MM.1S (cell line): ENCODE results near the gene TMPRSS9.
"Not testable (repeated sequence)": the region's sequence is repeated elsewhere in the genome, so short reads cannot be mapped to it uniquely, and the experiment has no call there.

ENCODE experiments used
- DNase-seq: peaks from one replicate; pipeline ENCODE4 v3.0.0-alpha.2; 2015
- H2AFZ ChIP-seq: fragments of 300-600 bp; sonication (generic); 2 replicates; pipeline ENCODE4 v1.6.0; 2016; ENCODE audit warnings: antibody characterized with exemption, low read length
- H3F3A ChIP-seq: fragments of 300-600 bp; sonication (generic); 2 replicates; pipeline ENCODE4 v1.6.1; 2016; ENCODE audit warnings: mild to moderate bottlenecking, antibody characterized with exemption, low read length, moderate library complexity, mixed read lengths; ENCODE audit not compliant: insufficient read depth
- H3K27ac ChIP-seq: fragments of 300-600 bp; sonication (generic); 2 replicates; pipeline ENCODE4 v1.5.1; 2016; ENCODE audit warnings: mild to moderate bottlenecking, low read length
- H3K27me3 ChIP-seq: fragments of 300-600 bp; sonication (generic); replicated peaks from 2 replicates; pipeline ENCODE4 v1.6.0; 2016; ENCODE audit warnings: low read length; ENCODE audit not compliant: insufficient read depth
- H3K36me3 ChIP-seq: fragments of 300-600 bp; sonication (generic); replicated peaks from 2 replicates; pipeline ENCODE4 v1.6.1; 2016; ENCODE audit warnings: mild to moderate bottlenecking, low read length, mixed read lengths; ENCODE audit not compliant: insufficient read depth
- H3K4me1 ChIP-seq: fragments of 300-600 bp; sonication (generic); 2 replicates; pipeline ENCODE4 v1.6.1; 2016; ENCODE audit warnings: low read length, mixed read lengths
- H3K4me2 ChIP-seq: fragments of 300-600 bp; sonication (generic); 2 replicates; pipeline ENCODE4 v1.6.0; 2016; ENCODE audit warnings: low read depth, low read length
- H3K4me3 ChIP-seq: fragments of 300-600 bp; sonication (generic); 2 replicates; pipeline ENCODE4 v1.5.1; 2016; ENCODE audit warnings: low read length, mixed read lengths
- H3K79me2 ChIP-seq: fragments of 300-600 bp; sonication (generic); 2 replicates; pipeline ENCODE4 v1.6.1; 2016; ENCODE audit warnings: mixed run types, low read length, mixed read lengths
- H3K9ac ChIP-seq: fragments of 300-600 bp; sonication (generic); 2 replicates; pipeline ENCODE4 v1.6.1; 2016; ENCODE audit warnings: low read length, mixed read lengths
- H3K9me2 ChIP-seq: fragments of 300-600 bp; sonication (generic); replicated peaks from 2 replicates; pipeline ENCODE4 v1.6.1; 2016; ENCODE audit warnings: mild to moderate bottlenecking, low read length, mixed read lengths; ENCODE audit not compliant: insufficient read depth
- H3K9me3 ChIP-seq: fragments of 300-600 bp; sonication (generic); replicated peaks from 2 replicates; pipeline ENCODE4 v1.6.1; 2016; ENCODE audit warnings: mild to moderate bottlenecking, low read length, mixed read lengths; ENCODE audit not compliant: insufficient read depth
- H4K20me1 ChIP-seq: fragments of 300-600 bp; sonication (generic); 2 replicates; pipeline ENCODE4 v1.6.1; 2016; ENCODE audit warnings: mild to moderate bottlenecking, low read length, moderate library complexity, mixed read lengths; ENCODE audit not compliant: insufficient read depth
- EZH2 ChIP-seq: fragments of 300-600 bp; sonication (generic); optimal IDR thresholded peaks from 2 replicates; pipeline ENCODE3; 2017; ENCODE audit warnings: low read depth, mild to moderate bottlenecking, antibody characterized with exemption, low read length, mixed read lengths
- EZH2phosphoT487 ChIP-seq: fragments of 300-600 bp; sonication (generic); IDR thresholded peaks from 2 replicates; pipeline ENCODE4 v1.6.1; 2018; ENCODE audit warnings: antibody characterized with exemption, low read length
- TF ChIP-seq, protein P1 (sequence below): fragments of 300-600 bp; sonication (generic); IDR thresholded peaks from 2 replicates; pipeline ENCODE4 v1.5.1; 2016; ENCODE audit warnings: antibody characterized with exemption, low read length, mixed read lengths

The TMPRSS9 gene

GRCh38 chr19:2397173-2397572 is 37.1 kb downstream of the TMPRSS9 start:
- H3K4me2 ChIP-seq, H3K27me3 ChIP-seq, H3K27ac ChIP-seq, H2AFZ ChIP-seq, H3K9ac ChIP-seq, H3K9me3 ChIP-seq, H4K20me1 ChIP-seq, H3K4me3 ChIP-seq, H3K79me2 ChIP-seq, H3K36me3 ChIP-seq, H3K9me2 ChIP-seq, DNase-seq: not testable (repeated sequence)
- peaks cover 18% of the 10 kb centered on the region for H3K4me1 ChIP-seq
- H3F3A ChIP-seq: peaks cover 31% of the 10 kb centered on the region

DNA sequence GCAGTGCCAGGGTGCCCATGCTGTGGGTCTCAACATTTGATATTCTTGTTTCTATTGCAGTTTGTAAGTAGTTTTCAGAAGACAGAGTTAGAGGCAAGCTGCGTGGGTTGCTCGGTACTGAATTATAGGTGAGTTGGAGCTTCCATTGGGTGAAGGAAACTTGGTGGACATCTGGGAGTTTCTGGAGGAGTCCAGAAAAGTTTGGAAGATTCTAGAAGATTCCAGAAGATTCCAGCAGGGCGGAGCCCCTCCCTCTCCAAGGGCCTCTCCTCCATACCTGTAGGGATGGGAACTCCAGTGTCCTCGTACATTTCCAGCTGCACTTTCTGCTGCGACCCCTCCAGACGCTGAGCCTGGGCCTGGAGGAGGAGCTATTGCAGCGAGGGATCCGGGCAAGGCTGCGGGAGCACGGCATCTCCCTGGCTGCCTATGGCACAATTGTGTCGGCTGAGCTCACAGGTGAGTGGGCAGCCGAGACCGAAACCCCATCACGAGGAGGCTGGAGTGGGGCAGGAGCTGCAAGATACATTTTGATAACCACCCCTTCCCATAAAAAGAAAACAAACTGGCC is 38.8 kb downstream of the TMPRSS9 start:
- no peak overlapping the region for H2AFZ ChIP-seq
- no peaks in the 10 kb centered on the region for H3K36me3 ChIP-seq
- no peak overlapping the region for H3K9ac ChIP-seq
- peaks cover 12% of the 10 kb centered on the region for H3K4me1 ChIP-seq
- H3K79me2 ChIP-seq: no peaks in the 10 kb centered on the region
- H4K20me1 ChIP-seq: no peaks in the 10 kb centered on the region
- no peaks in the 10 kb centered on the region for H3K27me3 ChIP-seq
- peak; percentile 27 for DNase-seq
- no peak overlapping the region for H3K4me3 ChIP-seq
- H3F3A ChIP-seq: peaks cover 17% of the 10 kb centered on the region
- TF ChIP-seq EZH2phosphoT487: no peak
- no peak for TF ChIP-seq EZH2
- TF ChIP-seq, protein P1, sequence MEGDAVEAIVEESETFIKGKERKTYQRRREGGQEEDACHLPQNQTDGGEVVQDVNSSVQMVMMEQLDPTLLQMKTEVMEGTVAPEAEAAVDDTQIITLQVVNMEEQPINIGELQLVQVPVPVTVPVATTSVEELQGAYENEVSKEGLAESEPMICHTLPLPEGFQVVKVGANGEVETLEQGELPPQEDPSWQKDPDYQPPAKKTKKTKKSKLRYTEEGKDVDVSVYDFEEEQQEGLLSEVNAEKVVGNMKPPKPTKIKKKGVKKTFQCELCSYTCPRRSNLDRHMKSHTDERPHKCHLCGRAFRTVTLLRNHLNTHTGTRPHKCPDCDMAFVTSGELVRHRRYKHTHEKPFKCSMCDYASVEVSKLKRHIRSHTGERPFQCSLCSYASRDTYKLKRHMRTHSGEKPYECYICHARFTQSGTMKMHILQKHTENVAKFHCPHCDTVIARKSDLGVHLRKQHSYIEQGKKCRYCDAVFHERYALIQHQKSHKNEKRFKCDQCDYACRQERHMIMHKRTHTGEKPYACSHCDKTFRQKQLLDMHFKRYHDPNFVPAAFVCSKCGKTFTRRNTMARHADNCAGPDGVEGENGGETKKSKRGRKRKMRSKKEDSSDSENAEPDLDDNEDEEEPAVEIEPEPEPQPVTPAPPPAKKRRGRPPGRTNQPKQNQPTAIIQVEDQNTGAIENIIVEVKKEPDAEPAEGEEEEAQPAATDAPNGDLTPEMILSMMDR: no peak
- no peaks in the 10 kb centered on the region for H3K9me2 ChIP-seq
- H3K27ac ChIP-seq: no peak overlapping the region
- H3K4me2 ChIP-seq: no peak overlapping the region
- H3K9me3 ChIP-seq: no peaks in the 10 kb centered on the region

DNA sequence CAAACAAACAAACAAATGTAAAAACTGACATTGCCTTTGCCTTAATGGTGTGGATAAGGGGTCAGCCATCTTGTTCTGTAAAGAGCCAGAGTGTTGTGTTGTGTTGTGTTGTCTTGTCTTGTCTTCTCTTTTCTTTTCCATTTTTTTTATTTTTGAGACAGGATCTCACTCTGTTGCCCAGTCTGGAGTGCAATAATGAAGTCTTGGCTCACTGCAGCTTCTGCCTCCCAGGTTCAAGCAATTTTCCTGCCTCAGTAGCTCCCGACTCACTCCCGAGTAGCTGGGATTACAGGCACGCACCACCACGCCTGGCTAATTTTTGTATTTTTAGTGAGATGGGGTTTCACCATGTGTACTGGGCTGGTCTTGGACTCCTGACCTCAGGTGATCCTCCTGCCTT is 39.5 kb downstream of the TMPRSS9 start:
- Histone ChIP-seq H3K9ac (no peak overlapping the region), H4K20me1 (no peaks in the 10 kb centered on the region), H3K27me3 (no peaks in the 10 kb centered on the region), H3K4me3 (no peak overlapping the region), H3K9me2 (no peaks in the 10 kb centered on the region), H3K4me1 (peaks cover 8% of the 10 kb centered on the region), H3K36me3 (no peaks in the 10 kb centered on the region), H3F3A (peaks cover 10% of the 10 kb centered on the region), H3K27ac (no peak overlapping the region), H3K4me2 (no peak overlapping the region), H3K9me3 (no peaks in the 10 kb centered on the region), H3K79me2 (no peaks in the 10 kb centered on the region), H2AFZ (no peak overlapping the region)
- no peak for DNase-seq
- TF ChIP-seq EZH2 (no peak), EZH2phosphoT487 (no peak)
- TF ChIP-seq, protein P1: no peak

- H3K9me3 ChIP-seq: no peaks in the 10 kb centered on the region
- no peaks in the 10 kb centered on the region for H3K9me2 ChIP-seq
- no peaks in the 10 kb centered on the region for H3K79me2 ChIP-seq
- no peak for DNase-seq
- H3K9ac ChIP-seq: no peak overlapping the region
- H3K4me3 ChIP-seq: no peak overlapping the region
- TF ChIP-seq, protein P1: no peak
- no peak for TF ChIP-seq EZH2phosphoT487
- no peak for TF ChIP-seq EZH2
- no peak overlapping the region for H3K4me2 ChIP-seq
- H3K27me3 ChIP-seq: no peaks in the 10 kb centered on the region
- H2AFZ ChIP-seq: no peak overlapping the region
- no peaks in the 10 kb centered on the region for H3K36me3 ChIP-seq
- peaks cover 6% of the 10 kb centered on the region; the same call in 1 of the 2 replicates for H3F3A ChIP-seq
- no peaks in the 10 kb centered on the region for H4K20me1 ChIP-seq
- H3K4me1 ChIP-seq: no peaks in the 10 kb centered on the region
- H3K27ac ChIP-seq: no peak overlapping the region
Measured at GRCh38 chr19:2408247-2408646, 48.2 kb downstream of the TMPRSS9 start.
